Activated CD4-positive, alpha-beta T cell treated with anti-CD3 and anti-CD28 coated beads for 4 hours (primary cell): ENCODE measurements around the gene WFDC12.
"Not testable (repeated sequence)": the region's sequence is repeated elsewhere in the genome, so short reads cannot be mapped to it uniquely, and the experiment has no call there.

Source experiments
- DNase-seq, 2 donors: peaks; one replicate each; pipeline ENCODE4 v3.0.0-alpha.2; 2020

The WFDC12 gene, protein sequence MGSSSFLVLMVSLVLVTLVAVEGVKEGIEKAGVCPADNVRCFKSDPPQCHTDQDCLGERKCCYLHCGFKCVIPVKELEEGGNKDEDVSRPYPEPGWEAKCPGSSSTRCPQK

DNA sequence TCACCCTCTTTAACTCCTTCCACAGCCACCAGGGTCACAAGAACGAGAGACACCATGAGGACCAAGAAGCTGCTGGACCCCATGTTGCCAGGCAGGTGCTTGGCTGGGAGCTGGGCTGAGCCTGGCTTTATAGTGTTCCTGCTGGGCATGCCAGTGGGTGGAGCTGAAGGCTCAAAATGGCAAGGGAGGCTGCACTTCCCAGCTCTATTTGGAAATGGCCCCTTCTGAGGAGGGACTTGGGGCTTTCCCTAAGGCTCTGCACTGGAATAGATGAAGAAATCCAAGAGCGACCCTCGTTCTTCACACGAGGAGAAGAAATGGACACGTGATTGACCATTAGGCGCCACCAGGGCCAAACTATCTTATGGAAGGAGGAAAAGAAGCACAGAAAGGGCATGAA is at the start of gene WFDC12:
Gene WFDC12 (minus strand): TSS at position 101 of the 400 bp plus-strand sequence. CDS start 18 bp downstream, at position 83.
- no peak for DNase-seq

DNA sequence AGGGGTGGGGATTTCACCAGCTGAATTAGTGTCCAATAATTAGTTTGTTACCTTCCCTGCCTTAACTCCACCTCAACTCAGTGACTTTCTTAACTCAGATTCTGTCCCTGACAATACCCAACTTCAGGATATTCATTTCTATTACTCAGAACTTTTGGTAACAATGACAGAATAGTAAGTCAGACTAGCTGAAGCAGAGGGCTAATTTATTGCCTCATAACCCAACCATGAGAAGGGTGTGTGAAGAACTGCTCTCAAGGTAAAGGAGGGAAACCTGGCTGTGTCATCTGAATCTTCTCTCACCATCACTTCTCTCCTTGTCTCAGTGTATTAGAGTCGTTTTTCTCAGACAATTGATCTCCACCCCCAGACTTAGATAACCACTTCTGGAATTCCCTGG is 49.3 kb upstream of the WFDC12 start:
- no peak for DNase-seq

DNA sequence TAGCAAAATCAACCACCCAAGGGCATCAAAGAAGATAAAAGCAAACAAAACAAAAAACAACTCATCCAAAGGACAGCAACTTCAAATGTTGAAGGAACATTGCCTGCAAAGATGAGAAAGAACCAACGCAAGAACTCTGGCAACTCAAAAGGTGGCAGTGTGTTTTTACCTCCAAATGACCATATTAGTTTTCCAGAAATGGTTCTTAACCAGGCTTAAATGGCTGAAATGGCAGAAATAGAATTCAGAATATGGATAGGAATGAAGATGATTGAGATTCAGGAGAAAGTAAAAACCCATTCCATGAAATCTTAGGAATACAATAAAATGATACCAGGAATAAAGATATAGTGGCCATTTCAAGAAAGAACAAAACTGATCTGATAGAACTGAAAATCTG is 40.6 kb upstream of the WFDC12 start:
- DNase-seq, result no peak

DNA sequence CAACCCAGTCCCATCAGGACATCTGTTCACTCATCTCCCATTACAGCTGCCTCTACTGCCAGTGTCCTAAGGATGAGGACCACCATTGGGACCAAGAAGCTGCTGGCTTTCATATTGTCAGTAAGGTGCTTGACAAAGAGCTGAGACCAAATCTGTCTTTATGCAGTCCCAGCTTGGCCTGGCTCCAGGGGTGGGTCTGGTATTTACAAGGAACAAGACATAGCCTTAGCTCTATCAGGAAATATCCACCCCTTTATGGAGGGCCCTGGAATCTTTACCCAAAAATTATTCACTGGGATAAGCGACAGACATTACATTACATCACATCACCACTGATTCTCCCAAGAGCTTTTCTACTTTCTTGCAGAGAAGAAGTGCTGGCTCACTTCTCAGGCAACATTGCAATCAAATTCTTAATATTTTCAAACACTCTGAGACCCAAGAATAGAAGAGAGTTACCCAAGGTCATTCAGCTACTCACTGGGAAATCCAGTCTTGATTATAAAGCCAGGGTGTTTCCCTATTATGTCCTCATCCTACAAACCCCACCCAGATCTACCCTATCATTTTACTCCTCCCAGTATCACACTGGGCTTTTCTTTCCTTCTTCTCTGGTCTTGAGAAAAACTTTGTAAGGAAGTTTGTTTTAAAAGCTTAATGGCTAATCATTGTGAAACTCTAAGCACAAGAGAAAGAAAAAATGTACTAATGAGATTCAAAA is 39.0 kb upstream of the WFDC12 start:
- no peak for DNase-seq

DNA sequence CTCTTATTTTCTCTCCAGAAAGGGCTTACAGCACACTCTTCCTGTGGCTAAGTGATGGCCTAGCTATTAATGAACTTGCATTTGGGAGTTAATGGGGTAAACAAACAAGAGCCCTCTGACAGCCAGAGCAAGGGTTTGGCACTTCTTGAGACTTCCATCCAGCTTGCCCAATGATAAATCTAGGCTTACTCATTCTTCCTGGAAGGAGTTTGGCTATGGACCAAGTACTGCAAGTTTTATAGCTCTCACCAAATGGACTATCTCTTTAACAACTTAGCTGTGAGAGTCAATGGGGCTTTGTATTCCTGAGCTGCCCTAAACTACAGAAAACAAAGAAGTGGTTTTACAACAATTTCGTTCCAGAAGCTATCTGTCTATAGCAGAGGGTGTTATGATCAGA is 33.7 kb upstream of the WFDC12 start:
- DNase-seq, result no peak

DNA sequence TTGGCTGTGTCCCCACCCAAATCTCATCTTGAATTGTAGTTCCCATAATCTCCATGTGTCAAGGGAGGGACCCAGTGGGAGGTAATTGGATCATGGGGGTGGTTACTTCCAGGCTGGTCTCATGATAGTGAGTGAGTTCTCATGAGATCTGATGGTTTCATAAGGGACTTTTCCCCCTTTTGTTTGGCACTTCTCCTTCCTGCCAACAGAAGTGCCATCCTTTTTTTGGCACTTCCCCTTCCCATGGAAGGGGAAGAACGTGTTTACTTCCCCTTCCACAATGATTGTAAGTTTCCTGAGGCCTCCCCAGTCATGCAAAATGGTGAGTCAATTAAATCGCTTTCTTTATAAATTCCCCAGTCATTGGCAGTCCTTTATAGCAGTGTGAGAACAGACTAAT is 32.4 kb upstream of the WFDC12 start:
- no peak for DNase-seq

DNA sequence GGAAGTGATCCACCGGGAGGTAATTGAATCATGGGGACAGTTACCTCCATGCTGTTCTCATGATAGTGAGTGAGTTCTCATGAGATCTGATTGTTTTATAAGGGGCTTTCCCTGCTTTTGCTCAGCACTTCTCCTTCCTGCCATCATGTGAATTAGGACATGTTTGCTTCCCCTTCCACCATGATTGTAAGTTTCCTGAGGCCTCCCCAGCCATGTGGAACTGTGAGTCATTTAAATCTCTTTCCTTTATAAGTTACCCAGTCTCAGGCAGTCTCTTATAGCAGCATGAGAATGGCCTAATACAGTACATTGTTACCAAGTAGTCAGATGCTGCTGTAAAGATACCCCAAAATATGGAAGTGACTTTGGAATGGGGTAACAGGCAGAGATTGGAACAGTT is 30.5 kb upstream of the WFDC12 start:
- DNase-seq, result not testable (repeated sequence)

DNA sequence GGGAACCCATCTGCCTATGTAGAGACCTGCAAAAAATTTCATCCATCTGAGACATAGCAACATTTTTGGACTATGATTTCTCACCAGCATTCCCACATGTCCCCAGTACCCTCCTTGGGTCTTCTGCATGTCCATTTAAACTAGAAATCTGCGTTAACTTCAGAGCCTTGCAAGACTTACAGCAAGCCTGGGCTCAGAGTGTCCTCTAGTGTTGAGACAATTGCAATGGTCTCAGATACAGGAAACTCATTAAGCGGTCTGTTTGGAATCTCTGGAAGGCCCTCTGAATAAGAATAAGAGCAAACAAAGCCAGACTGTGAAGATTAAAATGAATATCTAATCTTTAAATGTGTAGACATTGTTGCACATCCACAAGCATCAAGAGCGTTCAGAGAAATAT is 29.9 kb upstream of the WFDC12 start:
- no peak for DNase-seq

DNA sequence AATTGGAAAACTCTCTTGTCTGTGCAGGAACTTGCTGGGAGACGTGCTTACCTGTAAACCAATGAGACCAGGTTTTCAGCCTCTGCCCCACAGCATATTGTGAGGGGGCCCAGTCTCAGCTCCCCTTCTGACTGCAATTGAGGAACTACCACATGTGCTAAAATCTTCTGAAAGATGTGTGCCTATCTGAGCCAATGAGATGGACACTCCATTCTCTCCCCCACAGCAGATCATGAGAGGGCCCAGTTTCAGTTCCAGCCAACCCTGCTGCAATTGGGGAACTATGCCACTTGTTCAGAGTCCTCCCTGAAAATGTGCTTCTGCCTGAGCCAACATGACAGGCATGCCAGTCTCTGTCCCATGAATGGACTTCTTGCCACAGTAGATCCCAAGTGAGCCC is 29.5 kb upstream of the WFDC12 start:
- no peak for DNase-seq

DNA sequence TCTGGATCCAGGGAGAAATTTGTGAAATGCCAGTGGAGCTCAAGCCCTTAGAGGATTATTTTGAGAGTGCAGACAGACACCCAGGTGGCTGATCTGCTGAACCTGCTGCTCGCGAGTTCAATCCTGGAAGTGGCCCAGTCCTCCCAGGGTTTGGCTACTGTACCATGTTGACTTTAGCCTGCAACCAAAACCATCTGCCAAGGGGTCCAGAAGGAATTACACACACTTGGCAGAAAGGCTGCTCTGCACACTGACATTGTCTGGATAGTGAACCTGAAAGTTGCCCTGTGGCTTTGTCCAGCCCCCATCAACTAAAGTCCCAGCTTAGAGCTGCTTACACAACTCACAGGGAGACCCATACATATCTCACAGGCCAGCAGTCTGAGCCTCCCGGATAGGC is 28.9 kb upstream of the WFDC12 start:
- DNase-seq, result no peak

DNA sequence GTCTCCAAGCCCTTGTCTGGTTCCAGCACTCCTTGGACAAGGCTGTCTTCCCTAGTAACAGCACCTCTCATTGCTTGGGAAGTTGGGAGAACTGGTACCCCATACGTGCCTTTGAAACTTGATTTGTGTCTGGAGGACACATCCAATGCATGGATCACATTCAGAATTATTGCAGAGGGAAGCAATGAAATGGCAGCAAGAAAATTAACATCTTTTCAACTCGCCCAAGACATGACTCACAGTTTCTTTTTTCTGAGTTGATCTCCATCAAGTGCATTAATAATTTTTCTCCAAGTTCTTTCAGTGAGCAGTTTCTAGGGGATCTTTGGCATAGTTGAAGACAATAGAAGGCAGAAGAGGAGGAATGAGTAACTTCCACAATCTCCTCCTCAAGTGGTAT is 28.1 kb upstream of the WFDC12 start:
- no peak for DNase-seq

DNA sequence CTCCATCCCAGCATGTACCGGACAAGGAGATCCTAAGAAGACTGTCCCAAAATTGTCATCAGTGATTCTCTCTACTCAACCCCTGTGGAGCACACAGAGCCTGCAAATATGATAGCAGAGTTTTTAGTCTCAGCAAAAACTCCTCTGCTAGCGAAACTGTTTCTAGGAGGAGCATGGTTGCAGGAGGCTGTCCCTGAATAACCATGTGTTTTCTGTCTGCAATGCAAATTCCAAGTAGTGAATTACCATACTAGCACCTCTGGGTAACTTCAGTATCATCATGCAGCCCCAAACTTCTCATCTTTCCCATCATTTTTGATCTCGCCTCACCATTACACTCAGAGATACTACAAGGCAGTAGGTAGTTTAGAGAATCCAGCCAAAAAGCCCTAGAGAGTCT is 24.8 kb upstream of the WFDC12 start:
- no peak for DNase-seq

DNA sequence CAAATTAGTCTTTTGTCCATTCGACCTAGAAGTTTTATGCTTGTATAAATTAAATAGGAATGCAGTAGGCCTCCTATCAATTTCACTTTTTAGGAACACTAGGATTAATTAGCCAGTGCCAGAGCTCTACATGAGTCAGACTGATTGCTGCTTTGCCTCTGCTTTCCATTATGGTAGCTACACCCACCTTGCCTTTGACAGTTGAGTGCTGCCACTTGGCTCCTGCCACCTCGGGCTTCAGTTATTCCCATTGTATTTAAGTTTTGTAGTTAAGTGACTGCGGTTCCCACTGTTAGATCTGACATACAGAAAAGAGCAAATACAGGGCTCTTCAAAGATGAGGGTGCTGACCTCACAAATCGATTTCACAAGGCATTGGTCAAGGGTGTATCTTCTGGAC is 16.6 kb upstream of the WFDC12 start:
- no peak for DNase-seq

DNA sequence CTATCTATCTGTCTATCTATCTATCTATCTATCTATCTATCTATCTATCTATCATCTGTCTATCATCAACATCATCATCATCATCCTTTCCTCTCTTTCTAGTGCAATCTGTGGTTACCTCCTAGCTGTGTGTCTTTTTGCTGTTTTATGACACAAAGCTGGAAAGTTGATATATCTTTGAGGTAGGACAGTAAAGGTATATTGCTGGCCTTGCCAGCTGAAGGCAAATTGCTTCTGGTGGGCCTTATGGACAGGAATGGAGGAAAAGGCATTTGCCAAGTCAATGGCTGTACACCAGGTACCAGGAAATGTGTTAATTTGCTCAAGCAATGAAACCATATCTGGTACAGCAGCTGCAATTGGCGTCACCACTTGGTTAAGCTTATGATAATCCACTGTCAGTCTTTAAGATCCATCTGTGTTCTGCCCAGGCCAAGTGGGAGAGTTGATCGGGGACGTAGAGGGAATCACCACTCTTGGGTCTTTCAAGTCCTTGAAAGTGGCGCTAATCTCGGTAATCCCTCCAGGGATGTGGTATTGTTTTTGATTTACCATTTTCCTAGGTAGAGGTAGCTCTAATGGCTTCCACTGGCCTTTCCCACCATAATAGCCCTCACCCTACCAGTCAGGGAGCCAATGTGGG is 15.6 kb upstream of the WFDC12 start:
- not testable (repeated sequence) for DNase-seq

DNA sequence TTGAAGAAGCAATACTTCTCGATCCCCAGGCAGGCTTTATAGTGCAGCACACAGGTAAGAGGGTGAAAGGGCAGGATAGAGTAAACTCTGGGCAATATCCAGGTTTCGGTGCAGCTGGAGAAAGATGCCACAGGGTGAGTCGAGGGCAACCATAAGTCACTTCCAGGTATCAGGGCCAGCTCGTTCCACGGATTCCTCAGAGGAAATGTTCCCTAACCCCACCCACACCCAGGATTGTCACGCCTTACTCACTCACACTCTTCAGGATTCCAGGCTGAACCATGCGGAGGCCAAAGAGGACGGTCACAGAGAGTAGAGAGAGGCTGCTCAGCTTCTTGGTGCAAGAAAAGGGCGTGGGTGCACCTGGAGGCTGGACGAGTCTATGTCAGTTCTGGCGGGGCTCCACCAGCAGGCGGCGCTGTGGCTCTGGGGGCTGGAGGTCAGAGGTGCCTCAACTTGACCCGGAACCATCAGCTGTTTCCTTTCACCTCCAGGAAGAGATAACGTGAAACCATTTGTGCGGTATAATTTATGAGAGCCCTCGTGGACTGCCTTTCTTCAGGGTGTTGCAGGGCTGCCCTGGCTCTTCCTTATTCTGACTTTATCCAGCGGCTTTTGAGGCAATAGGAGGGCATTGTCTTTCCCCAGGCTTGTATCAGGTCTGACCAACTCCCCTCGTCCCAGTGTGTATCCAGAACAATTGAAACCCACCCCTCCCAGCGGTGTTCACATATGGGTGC is 14.5 kb upstream of the WFDC12 start:
- peak; percentile 5 to 35 for DNase-seq

DNA sequence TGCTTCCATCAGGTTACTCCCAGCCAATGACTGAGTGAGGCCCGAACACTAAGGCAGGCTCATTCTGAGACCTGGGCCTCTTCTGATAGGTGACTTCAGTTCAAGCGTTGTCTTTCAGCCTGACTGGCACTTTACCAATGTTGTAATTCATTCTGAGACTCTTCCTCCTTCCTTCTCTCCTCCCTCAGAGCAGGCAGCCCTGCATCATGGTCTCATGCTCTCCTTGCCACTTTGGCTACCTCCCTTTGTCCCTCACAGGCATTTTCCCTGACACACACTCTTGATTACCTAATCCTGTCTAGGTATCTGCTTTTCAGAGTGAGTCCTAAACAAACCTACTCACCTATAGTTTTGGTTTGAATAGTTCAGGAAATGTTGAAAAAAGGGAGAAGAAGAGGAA is 12.6 kb upstream of the WFDC12 start:
- no peak for DNase-seq

DNA sequence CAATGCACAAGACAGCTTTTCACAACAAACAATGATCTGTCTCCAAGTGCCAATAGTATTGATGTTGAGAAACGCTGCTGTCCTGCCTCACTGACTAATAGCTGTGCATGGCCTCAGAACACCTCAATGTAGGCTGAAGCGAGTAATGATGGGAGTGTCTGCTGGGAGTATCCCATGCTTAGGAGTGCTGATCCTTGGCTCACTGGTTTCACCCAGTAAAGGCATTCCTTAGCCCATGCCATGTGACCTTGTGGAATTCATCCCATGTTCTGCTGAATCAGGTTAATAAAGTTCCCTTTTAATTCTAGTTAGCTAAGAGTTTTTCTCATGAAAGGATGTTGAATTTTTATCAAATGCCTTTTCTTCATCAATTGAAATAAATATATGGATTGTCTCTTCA is 3.8 kb upstream of the WFDC12 start:
- no peak for DNase-seq

DNA sequence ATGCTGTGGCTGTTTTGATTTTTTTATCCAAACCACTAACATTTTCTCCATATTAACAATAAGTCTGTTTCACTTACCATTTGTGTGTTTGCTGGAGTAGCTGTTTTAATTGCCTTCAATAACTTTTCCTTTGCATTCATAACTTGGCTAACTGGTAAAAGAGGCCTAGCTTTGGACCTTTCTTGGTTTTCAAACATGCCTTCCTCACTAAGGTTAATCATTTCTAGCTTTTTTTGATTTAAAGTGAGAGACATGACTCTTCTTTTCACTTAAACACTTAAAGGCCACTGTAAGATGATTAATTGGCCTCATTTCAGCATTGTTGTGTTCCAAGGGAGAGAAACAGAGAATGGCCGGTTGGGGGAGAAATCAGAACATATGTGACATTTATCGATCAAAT is 2.9 kb downstream of the WFDC12 start:
- no peak for DNase-seq

DNA sequence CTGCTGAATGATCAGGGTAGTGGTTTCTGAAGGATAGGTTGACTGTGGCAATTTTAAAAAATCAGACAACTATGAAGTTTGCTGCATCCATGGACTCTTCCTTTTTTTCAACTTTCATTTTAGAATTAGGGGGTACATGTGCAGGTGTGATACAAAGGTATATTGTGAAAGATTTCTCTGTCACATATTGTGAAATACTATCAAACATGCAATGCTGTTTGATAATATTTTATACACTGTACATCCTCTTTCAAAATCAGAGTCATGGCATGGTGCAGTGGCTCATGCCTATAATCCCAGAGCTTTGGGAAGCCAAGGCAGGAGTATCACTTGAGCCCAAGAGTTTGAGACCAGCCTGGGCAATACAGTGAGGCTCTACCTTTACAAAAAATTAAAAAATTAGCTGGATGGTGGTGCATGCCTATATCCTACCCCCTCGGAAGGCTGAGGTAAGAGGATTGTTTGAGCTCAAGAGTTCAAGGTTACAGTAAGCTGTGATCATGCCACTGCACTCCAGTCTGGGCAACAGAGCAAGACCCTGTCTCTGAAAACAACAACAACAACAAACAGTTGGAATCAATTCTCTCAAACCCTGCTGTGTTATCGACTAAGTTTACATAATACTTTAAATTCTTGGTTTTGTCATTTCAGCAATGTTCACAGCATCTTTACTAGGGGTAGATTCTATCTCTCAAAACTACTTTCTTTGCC is 4.6 kb downstream of the WFDC12 start:
- no peak for DNase-seq

DNA sequence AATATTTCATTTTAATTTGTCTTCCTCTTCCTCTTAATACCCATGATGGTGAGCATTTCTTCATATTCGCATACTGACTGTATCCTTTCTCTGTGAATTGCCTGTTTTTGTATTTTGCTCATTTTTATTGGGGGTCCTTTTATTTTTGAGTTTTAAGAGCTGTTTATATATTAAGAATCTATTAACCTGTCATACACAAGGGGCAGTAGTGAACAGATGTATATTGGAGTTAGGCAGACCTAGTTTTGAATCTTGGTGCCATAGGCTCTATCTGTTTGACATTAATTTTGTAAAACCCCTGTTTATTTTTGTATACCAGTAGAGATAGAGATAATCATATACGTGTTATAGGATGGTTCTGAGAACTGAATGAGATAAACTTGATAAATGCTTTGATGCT is 6.2 kb downstream of the WFDC12 start:
- no peak for DNase-seq

DNA sequence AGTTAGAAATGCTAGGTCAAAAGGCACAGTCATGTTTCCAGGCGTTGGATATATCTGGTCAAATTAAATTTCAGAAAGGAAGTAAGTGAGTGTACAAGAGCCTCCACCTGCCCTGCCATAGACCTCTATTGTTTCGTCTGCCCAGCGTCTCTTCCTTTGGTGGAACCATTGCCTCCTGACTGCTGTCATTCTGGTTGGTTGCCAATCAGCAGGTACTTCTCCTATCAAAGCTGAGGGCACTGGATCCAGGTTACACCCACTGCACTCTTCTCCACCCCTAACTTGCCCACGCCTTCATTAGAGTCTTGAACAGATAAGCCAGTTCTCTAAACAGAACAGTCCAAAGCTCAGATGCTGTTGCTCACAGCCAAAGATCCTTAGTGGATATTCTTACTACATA is 6.7 kb downstream of the WFDC12 start:
- DNase-seq, result no peak

DNA sequence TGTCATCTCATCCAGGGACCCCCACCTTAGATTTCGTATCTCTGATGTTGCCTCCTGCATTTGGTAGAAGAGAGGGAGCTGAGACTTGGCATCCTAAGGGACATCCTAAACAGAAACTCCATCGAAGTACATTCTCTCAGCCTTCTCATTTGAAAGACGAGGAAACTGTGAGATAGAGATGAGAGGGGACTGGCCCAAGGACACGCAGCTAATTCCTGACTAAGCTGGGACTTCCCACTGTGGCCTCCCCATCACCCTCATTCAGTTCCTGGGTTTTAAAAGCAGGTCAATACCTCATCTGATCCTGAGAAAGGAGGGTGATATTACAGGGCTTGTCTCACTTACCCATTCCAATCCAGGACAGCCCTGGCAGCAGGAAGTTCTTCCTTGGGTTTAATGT is 8.4 kb downstream of the WFDC12 start:
- no peak for DNase-seq

DNA sequence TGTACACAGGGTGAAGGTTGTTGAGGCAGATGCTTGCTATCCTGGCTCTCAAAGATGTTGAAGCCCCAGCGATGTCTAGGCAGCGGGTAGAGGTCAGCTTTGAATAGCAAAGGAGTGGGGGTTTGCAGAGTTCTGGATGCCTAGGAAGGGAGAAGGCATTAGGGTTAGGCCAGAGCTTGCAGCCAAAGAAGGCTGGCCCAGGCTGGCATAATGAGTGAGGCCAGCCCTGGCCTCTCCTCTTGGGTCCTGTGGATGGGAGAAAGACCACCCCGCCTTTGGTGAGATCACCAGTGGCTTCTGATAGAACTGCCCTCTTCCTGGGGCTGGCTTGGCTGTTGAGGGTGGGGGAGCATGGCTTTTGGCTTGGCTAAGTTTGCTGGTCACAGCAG is 8.9 kb downstream of the WFDC12 start:
- DNase-seq, result no peak
